ENCODE measurements around the gene PCYT1A. TPM values are rescaled to one million over a fixed set of nuclear protein-coding genes. Genes with fewer than 3 reads are reported as not detected.
A peak's percentile ranks its signal among the peaks of the same experiment; 100 is the strongest.
"Not testable (repeated sequence)": the region's sequence is repeated elsewhere in the genome, so short reads cannot be mapped to it uniquely, and the experiment has no call there.

PCYT1A gene
- total RNA-seq, 2 experiments from 2014 or later: 69.5 to 69.7 TPM

GRCh38 chr3:196251918-196252317, 35.6 kb downstream of the PCYT1A start:
- no peak for DNase-seq
- ChIA-PET CTCF (interaction anchor here (0.6 to 2.2 kb wide), 5 partner anchors 16 to 439 kb away, joined by 3 to 6 read pairs (median 4); no protein-coding TSS in a partner anchor), POLR2A (no interaction called here)
- H3K36me3 Mint-ChIP-seq (ENCODE audit: low read depth): peaks cover 26% of the 10 kb centered on the region
- H3K4me1 Mint-ChIP-seq: peaks cover 7% of the 10 kb centered on the region
- H3K4me3 Mint-ChIP-seq: no peak overlapping the region
- H3K27ac Mint-ChIP-seq: peak overlapping the region; percentile 46
- no peaks in the 10 kb centered on the region for H3K27me3 Mint-ChIP-seq
- no peaks in the 10 kb centered on the region for H3K9me3 Mint-ChIP-seq

- ChIA-PET CTCF (no interaction called here), POLR2A (no interaction called here)
- Mint-ChIP-seq H3K4me3 (no peak overlapping the region), H3K36me3 (ENCODE audit: low read depth) (peaks cover 46% of the 10 kb centered on the region), H3K27ac (no peak overlapping the region), H3K9me3 (no peaks in the 10 kb centered on the region), H3K27me3 (no peaks in the 10 kb centered on the region), H3K4me1 (peaks cover 5% of the 10 kb centered on the region)
- no peak for DNase-seq
Measured at GRCh38 chr3:196246612-196247308, 40.8 kb downstream of the PCYT1A start.

- H3K36me3 Mint-ChIP-seq (ENCODE audit: low read depth): peaks cover 51% of the 10 kb centered on the region
- H3K27ac Mint-ChIP-seq, H3K27me3 Mint-ChIP-seq, H3K4me1 Mint-ChIP-seq, POLR2A ChIA-PET, H3K4me3 Mint-ChIP-seq, DNase-seq, H3K9me3 Mint-ChIP-seq: not testable (repeated sequence)
- CTCF ChIA-PET: interaction anchor here (0.7 kb wide), 1 partner anchor 279 kb away, joined by 3 read pairs; no protein-coding TSS in a partner anchor
Measured at GRCh38 chr3:196244166-196244565, 43.4 kb downstream of the PCYT1A start.

GRCh38 chr3:196241704-196242103, 45.8 kb downstream of the PCYT1A start:
- CTCF ChIA-PET: interaction anchor here (1.0 kb wide), 1 partner anchor 14 kb away, joined by 4 read pairs; no protein-coding TSS in a partner anchor
- DNase-seq: no peak
- Mint-ChIP-seq H3K4me1 (peaks cover 9% of the 10 kb centered on the region), H3K9me3 (no peaks in the 10 kb centered on the region), H3K27ac (no peak overlapping the region), H3K36me3 (ENCODE audit: low read depth) (peaks cover 52% of the 10 kb centered on the region), H3K4me3 (no peak overlapping the region), H3K27me3 (no peaks in the 10 kb centered on the region)
- POLR2A ChIA-PET: no interaction called here

- Mint-ChIP-seq H3K36me3 (ENCODE audit: low read depth) (peaks cover 44% of the 10 kb centered on the region), H3K27ac (no peak overlapping the region), H3K9me3 (no peaks in the 10 kb centered on the region), H3K4me1 (peaks cover 9% of the 10 kb centered on the region), H3K27me3 (no peaks in the 10 kb centered on the region), H3K4me3 (no peak overlapping the region)
- CTCF ChIA-PET: interaction anchor here (0.6 to 1.1 kb wide), 2 partner anchors 25 to 233 kb away, joined by 3 to 6 read pairs; no protein-coding TSS in a partner anchor
- DNase-seq: no peak
- POLR2A ChIA-PET: no interaction called here
Measured at GRCh38 chr3:196240424-196240823, 47.1 kb downstream of the PCYT1A start.

- Mint-ChIP-seq H3K4me1 (peaks cover 9% of the 10 kb centered on the region), H3K4me3 (no peak overlapping the region), H3K36me3 (ENCODE audit: low read depth) (peaks cover 38% of the 10 kb centered on the region), H3K9me3 (no peaks in the 10 kb centered on the region), H3K27ac (no peak overlapping the region), H3K27me3 (no peaks in the 10 kb centered on the region)
- ChIA-PET CTCF (no interaction called here), POLR2A (no interaction called here)
- DNase-seq: no peak
Measured at GRCh38 chr3:196238612-196239560, 48.6 kb downstream of the PCYT1A start.

GRCh38 chr3:196237203-196237602, 50.3 kb downstream of the PCYT1A start:
- Mint-ChIP-seq H3K27ac (no peak overlapping the region), H3K4me3 (no peak overlapping the region), H3K27me3 (no peaks in the 10 kb centered on the region), H3K9me3 (no peaks in the 10 kb centered on the region), H3K36me3 (ENCODE audit: low read depth) (peaks cover 29% of the 10 kb centered on the region), H3K4me1 (peaks cover 9% of the 10 kb centered on the region)
- ChIA-PET CTCF (no interaction called here), POLR2A (no interaction called here)
- no peak for DNase-seq

- Mint-ChIP-seq H3K9me3 (no peaks in the 10 kb centered on the region), H3K4me3 (no peak overlapping the region), H3K27me3 (no peaks in the 10 kb centered on the region), H3K4me1 (peaks cover 9% of the 10 kb centered on the region), H3K27ac (no peak overlapping the region), H3K36me3 (ENCODE audit: low read depth) (peaks cover 19% of the 10 kb centered on the region)
- no peak for DNase-seq
- ChIA-PET CTCF (interaction anchor here (0.8 to 1.8 kb wide), 2 partner anchors 17 kb away, joined by 3 to 5 read pairs; no protein-coding TSS in a partner anchor), POLR2A (no interaction called here)
Measured at GRCh38 chr3:196236223-196236622, 51.3 kb downstream of the PCYT1A start.

- no peak overlapping the region for H3K27ac Mint-ChIP-seq
- DNase-seq: no peak
- ChIA-PET POLR2A (no interaction called here), CTCF (interaction anchor here (0.7 to 1.8 kb wide), 4 partner anchors 16 to 293 kb away, joined by 3 to 5 read pairs (median 3); no protein-coding TSS in a partner anchor)
- H3K4me3 Mint-ChIP-seq: no peak overlapping the region
- no peaks in the 10 kb centered on the region for H3K9me3 Mint-ChIP-seq
- peaks cover 9% of the 10 kb centered on the region for H3K4me1 Mint-ChIP-seq
- H3K27me3 Mint-ChIP-seq: no peaks in the 10 kb centered on the region
- H3K36me3 Mint-ChIP-seq (ENCODE audit: low read depth): peaks cover 16% of the 10 kb centered on the region
Measured at GRCh38 chr3:196235452-196236122, 51.9 kb downstream of the PCYT1A start.

- no peak for DNase-seq
- H3K9me3 Mint-ChIP-seq: no peaks in the 10 kb centered on the region
- H3K36me3 Mint-ChIP-seq (ENCODE audit: low read depth): peaks cover 8% of the 10 kb centered on the region
- no peak overlapping the region for H3K27ac Mint-ChIP-seq
- no peaks in the 10 kb centered on the region for H3K27me3 Mint-ChIP-seq
- peaks cover 9% of the 10 kb centered on the region for H3K4me1 Mint-ChIP-seq
- POLR2A ChIA-PET: no interaction called here
- CTCF ChIA-PET: no interaction called here
- H3K4me3 Mint-ChIP-seq: no peak overlapping the region
Measured at GRCh38 chr3:196232882-196233251, 54.7 kb downstream of the PCYT1A start.

- Mint-ChIP-seq H3K4me1 (peaks cover 4% of the 10 kb centered on the region), H3K27me3 (no peaks in the 10 kb centered on the region), H3K4me3 (no peak overlapping the region), H3K36me3 (ENCODE audit: low read depth) (peaks cover 6% of the 10 kb centered on the region), H3K27ac (no peak overlapping the region), H3K9me3 (no peaks in the 10 kb centered on the region)
- no peak for DNase-seq
- ChIA-PET POLR2A (no interaction called here), CTCF (no interaction called here)
Measured at GRCh38 chr3:196232154-196232881, 55.2 kb downstream of the PCYT1A start.

Data from activated CD4-positive, alpha-beta T cell treated with anti-CD3 and anti-CD28 coated beads, Interleukin-2, amount 10 ng/mL, durations not matched to agents 7 days and 5 days (primary cell).